ENCODE results near the gene C10orf53.

Gene C10orf53

GRCh38 chr10:49679480-49679893 lies at the start of gene C10orf53:
Gene C10orf53 (plus strand): TSS chr10:49679651. CDS start chr10:49679698, 47 bp downstream.
- DNase-seq = no peak

- no peak for DNase-seq
These were observed 47.5 kb upstream of the C10orf53 start for GRCh38 chr10:49631975-49632374.

GRCh38 chr10:49632406-49633317 lies 46.8 kb upstream of the C10orf53 start:
- DNase-seq = peak; percentile 8

- DNase-seq = peak; percentile 1
These were observed 46.0 kb upstream of the C10orf53 start for GRCh38 chr10:49633327-49634068.

GRCh38 chr10:49634069-49634660 lies 45.3 kb upstream of the C10orf53 start:
- DNase-seq = no peak

GRCh38 chr10:49642311-49642710 lies 37.1 kb upstream of the C10orf53 start:
- DNase-seq = no peak

- DNase-seq = no peak
These were observed 36.0 kb upstream of the C10orf53 start for GRCh38 chr10:49643241-49644034.

- no peak for DNase-seq
These were observed 35.3 kb upstream of the C10orf53 start for GRCh38 chr10:49644035-49644646.

GRCh38 chr10:49645417-49645816 lies 34.0 kb upstream of the C10orf53 start:
- no peak for DNase-seq

GRCh38 chr10:49645871-49646870 lies 33.3 kb upstream of the C10orf53 start:
- DNase-seq = no peak

- no peak for DNase-seq
These were observed 31.9 kb upstream of the C10orf53 start for GRCh38 chr10:49647554-49647953.

GRCh38 chr10:49647985-49648795 lies 31.3 kb upstream of the C10orf53 start:
- DNase-seq = no peak

GRCh38 chr10:49649294-49649693 lies 30.2 kb upstream of the C10orf53 start:
- DNase-seq = no peak

GRCh38 chr10:49649936-49650723 lies 29.3 kb upstream of the C10orf53 start:
- DNase-seq = no peak

GRCh38 chr10:49650724-49651034 lies 28.8 kb upstream of the C10orf53 start:
- no peak for DNase-seq

GRCh38 chr10:49651039-49651835 lies 28.2 kb upstream of the C10orf53 start:
- DNase-seq = no peak

- no peak for DNase-seq
These were observed 27.5 kb upstream of the C10orf53 start for GRCh38 chr10:49651917-49652316.
